Activated gamma-delta T cell treated with anti-CD3 and anti-CD28 coated beads, Interleukin-2, amount 50 U/mL, for 16 hours (primary cell): ENCODE results near the gene PILRB.
"Not testable (repeated sequence)": the region's sequence is repeated elsewhere in the genome, so short reads cannot be mapped to it uniquely, and the experiment has no call there.

Experiments
- DNase-seq: peaks from one replicate; pipeline ENCODE4 v3.0.0-alpha.2; 2020; ENCODE audit warnings: low read depth

Gene PILRB

DNA sequence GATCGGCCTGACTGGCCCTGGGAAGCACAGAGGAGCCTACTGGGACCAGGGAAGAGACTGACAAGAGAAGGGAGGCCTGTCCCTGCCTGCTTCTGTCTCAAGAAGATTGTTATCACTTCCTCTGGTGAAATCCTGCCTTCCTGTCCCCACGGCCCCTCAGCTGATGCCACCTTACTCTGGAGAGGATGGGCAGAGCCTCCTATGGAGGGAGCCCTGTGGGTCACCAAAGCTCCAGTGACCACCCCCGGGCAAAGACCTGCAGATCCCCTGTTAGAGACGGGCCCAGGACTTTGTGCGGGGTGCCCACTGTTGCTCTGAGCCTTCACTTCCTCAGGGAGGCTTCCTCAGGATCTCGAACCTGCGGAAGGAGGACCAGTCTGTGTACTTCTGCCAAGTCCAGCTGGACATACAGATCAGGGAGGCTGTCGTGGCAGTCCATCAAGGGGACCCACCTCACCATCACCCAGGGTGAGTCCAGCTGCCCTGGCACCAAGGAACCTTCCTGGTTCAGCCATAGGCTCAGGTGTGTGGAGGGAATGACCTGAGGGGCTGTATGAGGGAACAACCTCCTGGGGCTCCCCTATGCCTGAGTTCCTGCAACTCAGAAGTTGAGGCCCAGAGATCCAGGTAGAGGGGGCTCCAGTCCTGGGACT lies 1.4 kb upstream of the PILRB start:
- no peak for DNase-seq

DNA sequence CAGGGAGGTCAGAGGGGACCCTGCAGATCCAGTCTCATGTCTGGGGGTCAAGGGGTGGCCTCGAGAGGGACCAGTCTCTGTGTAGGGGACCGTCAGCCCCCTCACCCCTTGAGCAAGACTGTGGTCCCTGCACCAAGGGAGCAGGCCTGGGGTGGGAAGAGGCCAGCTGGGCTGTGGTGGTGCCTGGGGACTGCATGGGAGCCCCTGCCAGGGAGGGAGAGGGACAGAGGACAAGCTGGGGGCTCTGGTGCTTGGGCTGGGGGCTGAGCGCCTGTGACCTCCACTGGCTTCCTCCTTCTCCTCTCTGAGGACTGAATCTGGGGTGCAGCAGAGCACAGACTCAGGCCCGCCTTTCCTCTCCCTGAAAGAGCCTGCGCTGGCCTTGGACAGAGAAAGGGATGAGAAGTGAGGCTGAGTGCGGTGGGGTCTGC lies 771 bp upstream of the PILRB start:
- DNase-seq, result no peak

DNA sequence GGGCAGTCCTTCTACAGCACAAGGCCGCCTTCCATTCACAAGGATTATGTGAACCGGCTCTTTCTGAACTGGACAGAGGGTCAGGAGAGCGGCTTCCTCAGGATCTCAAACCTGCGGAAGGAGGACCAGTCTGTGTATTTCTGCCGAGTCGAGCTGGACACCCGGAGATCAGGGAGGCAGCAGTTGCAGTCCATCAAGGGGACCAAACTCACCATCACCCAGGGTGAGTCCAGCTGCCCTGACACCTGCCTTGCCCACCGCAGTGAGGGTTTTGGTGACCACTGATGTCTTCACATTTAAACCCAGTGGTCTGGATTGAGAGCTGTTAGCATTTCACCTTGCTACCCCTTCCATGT lies 918 bp downstream of the PILRB start:
- no peak for DNase-seq

DNA sequence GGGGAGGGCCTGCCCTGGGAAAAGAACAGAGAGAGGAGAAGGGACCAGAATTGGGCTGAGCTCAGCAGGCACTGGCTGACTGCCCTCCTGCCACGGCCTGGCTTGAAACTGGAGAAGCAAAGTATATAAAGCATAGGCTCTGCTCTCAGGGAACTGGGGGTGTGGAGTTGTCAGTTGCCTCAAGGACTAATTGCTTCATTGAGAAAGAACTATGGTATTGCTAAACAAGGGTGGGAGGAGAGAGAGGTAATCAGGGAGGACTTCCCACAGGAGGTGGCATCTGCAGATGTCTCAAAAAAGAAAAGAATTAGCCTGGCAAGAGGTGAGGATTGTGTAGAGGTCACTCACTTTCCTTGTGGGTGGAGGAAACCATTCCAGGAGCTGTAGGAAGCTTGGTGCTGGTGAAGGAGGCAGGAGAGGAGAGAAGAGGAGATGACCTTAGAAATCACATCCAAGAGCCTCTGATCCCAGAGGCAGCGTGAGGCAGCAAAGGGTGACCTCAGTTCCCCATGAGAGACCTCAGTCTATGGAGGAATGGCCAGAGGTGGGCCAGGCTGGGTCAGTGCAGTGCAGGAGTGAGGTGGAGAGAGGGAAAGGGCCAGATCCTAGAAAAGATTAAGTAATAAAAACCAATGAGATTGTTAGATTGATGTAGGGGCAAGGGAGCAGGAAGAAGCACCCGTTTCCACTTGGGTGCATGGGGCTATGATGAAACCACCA lies 2.4 kb downstream of the PILRB start:
- DNase-seq, result no peak

DNA sequence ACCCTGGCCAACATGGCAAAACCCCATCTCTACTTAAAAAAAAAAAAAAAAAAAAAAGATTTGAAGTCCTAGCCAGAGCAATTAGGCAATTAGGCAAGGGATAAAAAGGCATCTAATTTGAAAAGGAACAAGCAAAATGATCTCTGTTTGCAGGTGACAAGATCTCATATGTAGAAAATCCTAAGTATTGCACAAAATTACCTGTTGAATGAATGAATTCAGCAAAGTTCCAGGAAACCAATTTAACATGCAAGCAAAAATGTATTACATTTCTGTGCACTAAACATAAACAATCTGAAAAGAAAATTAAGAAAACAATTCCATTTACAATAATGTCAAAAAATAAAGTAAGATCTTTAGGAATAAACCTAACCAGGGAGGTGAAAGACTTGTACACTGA lies 5.2 kb downstream of the PILRB start:
- DNase-seq, result no peak

DNA sequence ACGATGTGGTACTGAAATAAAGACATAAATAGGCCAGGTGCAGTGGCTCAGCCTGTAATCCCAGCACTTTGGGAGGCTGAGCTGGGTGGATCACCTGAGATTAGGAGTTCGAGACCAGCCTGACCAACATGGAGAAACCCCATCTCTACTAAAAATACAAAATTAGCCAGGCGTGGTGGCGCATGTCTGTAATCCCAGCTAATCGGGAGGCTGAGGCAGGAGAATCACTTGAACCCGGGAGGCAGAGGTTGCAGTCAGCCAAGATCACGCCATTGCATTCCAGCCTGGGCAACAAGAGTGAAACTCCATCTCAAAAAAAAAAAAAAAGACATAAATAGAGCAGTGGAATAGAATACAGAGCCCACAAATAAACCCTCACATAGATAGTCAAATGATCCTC lies 5.9 kb downstream of the PILRB start:
- DNase-seq, result not testable (repeated sequence)

DNA sequence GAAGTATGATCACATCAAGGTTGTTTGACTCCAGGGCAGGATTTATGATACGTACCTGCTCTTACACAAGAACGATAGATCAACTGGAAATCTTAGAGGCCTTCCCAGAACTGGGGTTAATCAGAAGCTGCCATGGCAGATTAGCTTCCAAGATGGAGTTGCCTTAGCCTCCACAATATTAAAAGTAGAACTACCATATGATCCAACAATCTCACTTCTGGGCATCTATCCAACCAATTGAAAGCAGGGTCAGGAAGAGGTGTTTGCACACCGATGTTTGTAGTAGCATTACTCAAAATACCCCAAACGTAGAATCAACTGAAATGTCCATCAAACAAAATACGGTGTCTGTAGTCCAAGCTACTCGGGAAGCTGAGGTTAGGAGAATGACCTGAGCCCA lies 6.6 kb downstream of the PILRB start:
- no peak for DNase-seq

DNA sequence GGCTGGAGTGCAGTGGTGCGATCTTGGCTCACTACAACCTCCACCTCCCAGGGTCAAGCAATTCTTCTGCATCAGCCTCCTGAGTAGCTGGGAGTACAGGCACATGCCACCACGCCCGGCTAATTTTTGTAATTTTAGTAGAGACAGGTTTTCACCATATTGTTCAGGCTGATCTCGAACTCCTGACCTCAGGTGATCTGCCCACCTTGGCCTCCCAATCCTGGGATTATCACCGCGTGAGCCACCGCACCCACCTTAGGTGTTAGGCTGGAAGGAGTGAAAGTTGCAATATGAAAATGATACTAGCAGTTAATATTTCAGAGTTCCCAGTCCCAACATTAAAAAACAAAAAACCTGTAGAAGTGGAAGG lies 8.1 kb downstream of the PILRB start:
- not testable (repeated sequence) for DNase-seq

DNA sequence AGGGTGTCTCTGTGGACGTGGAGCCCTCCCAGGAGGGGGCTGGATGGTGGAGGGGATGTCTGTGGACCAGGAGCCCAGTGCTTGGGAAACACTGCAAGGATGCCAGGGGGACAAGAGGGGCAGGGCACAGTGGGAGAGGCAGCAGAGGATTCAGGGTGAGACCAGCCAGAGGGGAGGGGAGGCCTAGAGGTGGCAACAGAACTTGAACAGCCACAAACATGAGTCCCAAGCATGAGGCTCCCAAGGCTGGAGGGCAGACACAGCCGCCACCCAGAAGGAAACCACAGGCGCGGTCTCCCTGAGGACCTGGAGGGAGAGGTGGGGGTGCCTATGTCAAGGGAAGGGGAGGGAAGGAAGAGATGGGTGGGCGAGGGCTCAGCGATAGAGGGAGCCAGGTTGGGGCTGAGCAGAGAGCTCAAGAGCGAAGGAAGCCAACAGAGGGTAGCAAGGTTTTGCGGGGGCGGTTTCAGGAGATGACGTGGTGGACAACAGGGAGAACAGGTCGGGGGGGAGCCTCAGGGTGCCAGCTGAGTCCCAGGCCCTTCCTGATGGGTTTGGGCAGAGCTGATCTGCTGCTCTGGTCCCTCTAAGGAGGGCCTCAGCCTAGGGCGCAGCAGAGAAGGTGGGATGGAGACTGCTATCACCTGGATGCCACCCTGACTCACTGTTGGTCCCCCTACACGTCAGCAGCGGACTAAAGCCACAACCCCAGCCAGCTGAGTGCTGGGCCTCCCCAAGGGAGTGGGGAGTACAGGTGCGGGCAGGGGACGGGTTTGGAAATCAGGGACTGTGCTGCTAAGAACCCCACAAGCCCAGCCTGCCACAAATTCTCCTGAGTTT lies 8.7 kb downstream of the PILRB start:
- DNase-seq, result no peak

DNA sequence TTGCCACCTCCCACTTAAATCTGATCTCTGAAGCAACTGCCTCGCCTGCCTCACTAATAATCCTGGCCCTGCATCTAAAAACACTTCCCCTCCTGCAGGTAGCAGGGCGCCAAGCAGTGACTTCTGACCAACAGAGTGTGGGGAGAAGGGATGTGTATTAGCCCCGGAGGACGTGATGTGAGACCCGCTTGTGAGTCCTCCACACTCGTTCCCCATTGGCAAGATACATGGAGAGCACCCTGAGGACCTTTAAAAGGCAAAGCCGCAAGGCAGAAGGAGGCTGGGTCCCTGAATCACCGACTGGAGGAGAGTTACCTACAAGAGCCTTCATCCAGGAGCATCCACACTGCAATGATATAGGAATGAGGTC lies 9.3 kb downstream of the PILRB start:
- no peak for DNase-seq

DNA sequence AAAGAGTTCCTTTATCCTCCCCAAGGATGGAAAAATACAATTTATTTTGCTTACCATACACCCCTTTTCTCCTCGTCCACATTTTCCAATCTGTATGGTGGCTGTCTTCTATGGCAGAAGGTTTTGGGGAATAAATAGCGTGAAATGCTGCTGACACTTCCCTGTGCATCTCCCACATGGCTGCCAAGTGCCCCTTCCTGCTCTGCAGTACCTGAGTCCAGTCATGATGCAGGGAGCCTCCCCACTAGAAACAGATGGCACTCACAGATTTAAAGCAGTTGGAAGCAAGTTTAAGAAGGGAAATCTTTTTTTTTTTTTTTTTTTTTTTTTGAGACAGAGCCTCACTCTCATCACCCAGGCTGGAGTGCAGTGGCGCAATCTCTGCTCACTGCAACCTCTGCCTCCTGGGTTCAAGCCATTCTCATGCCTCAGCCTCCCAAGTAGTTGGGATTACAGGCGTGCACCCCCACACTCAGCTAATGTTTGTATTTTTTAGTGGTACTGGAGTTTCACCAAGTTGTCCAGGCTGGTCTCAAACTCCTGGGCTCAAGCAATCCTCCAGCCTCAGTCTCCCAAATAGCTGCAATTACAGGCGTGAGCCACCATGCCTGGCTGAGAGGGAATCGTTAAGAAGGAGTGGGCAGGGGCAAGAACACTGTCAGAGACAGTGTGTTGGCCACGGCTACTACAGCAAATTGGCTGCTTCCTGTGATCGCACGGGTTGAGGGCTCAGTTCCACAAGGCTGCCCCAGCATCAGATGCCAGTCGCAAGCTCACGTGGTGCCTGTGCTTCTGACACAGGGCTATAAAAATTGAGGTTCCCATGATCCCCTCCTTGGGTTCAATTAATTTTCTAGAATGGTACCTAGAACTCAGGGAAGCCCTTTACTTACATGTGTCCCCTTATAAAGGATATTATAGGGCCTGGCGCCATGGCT lies 10.0 kb downstream of the PILRB start:
- no peak for DNase-seq

DNA sequence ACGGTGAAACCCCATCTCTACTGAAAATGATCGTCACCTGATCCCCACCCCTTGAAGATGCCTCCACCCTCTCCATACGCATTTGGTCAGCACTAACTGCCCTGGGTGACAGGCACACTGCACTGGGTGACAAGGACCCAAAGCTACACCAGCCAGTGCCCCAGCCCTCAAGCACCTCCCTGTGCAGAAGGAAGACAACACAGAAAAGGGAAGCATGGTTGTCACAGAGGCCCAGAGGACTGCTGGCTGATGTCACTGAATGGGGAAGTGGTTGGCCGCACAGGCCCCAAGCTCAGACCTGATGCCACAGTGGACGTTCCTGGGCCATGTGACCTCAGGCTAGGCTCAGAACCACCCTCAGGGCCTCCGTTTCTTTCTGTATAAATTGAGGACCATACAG lies 11.2 kb downstream of the PILRB start:
- DNase-seq, result no peak

DNA sequence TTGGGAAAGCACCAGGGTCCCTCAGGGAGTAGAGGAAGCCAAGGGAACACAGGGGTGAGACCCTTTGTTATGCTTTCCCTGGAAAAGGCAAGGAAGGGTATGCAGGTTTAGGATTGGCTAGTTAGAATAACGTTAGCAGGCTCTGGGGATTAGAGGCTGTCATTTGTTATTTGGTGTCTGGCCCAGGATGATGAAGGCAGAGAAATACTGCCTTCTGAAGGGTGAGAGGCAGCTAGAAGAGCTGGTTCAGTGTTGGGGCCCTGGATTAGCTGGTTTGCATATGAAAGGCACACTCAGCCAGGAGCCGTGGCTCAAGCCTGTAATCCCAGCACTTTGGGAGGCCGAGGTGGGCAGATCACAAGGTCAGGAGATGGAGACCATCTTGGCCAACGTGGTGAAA lies 12.4 kb downstream of the PILRB start:
- no peak for DNase-seq

DNA sequence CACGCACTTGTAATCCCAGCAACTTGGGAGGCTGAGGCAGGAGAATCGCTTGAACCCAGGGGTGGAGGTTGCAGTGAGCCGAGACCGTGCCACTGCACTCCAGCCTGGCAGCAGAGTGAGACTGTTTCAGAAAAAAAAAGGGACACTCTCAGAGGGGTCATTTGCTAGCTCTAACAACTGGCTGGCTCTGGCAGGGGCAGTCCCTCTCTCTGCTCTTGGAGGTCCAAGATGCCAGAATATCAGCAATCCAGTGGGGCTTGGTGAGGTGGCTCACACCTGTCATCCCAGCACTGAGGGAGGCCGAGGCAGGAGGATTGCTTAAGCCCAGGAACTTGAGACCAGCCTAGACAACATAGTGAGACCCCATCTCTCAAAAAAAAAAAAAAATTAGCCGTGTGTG lies 12.8 kb downstream of the PILRB start:
- no peak for DNase-seq

DNA sequence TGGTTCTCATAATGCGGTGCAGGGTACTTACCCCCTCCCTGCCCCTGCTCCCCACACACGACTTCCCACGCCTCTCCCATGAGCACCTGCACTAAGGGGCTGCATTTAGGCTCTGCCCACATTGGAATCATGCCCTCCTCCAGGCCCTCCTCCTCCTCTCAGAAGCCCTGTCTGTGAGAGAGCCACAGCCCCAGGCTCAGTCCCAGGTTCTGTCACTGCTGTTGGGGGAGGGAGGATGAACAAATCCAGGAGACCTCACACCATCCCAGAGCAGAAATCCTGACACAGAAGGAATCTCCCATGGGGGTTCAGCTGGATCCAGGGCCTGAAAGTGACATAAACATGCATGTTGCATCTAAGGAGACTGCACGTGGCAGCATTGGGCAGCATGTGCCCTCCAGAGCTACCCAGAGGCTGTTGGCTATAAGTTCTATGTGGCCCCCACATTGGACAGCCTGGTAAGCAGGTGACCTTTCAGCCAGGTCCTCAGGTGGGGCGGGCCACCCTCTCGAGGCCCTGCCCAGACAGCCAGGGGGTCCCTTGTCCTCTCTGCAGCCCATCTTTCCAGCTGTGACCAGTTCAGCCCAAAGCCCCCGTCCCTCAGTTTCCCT lies 13.7 kb downstream of the PILRB start:
- DNase-seq, result no peak

DNA sequence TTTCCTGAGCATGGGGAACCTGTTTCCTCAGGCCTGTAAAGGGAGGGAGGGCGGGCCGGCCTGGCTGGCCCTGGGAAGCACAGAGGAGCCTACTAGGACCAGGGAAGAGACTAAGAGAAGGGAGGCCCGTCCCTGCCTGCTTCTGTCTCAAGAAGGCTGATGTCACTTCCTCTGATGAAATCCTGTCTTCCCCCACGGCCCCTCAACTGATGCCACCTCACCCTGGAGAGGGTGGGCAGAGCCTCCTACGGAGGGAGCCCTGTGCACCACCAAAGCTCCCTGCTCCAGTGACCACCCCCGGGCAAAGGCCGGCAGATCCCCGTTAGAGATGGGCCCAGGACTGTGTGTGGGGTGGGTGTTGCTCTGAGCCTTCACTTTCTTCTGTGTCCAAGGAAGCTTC lies 14.3 kb downstream of the PILRB start:
- DNase-seq, result no peak

DNA sequence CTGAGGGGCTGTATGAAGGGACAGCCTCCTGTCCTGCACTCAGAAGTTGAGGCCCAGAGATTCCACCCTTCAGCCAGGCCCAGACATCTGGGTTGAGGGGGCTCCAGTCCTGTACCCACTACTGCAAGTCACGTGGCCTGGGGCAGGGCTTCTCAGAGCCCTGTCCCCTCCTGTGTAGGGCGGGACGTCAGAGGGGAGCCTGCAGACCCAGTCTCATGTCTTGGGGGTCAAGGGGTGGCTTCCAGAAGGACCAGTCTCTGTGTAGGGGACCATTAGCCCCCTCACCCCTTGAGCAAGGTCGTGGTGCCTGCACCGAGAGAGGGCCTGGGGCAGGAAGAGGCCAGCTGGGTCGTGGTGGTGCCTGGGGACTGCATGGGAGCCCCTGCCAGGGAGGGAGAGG lies 14.8 kb downstream of the PILRB start:
- DNase-seq, result no peak

DNA sequence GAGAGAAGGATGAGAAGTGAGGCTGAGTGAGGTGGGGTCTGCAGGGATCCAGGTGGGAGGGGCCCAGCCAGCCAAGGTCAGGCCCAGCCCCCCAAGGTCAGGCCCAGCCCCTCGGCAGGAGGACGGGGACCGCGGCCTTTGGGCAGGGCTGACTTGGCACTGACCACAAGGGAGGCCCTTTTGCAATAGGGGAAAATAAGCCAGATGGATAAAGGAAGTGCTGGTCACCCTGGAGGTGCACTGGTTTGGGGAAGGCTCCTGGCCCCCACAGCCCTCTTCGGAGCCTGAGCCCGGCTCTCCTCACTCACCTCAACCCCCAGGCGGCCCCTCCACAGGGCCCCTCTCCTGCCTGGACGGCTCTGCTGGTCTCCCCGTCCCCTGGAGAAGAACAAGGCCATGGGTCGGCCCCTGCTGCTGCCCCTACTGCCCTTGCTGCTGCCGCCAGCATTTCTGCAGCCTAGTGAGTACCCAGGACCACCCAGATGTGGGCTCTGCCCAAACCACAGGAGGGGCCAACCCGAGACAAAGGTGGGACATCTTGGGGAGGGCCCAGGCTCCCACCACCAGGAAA lies 15.4 kb downstream of the PILRB start, which contains the start of gene PILRA:
PILRA (plus strand) TSS at position 227 of the 571 bp plus-strand sequence; CDS start at position 397, 170 bp downstream.
- no peak for DNase-seq

DNA sequence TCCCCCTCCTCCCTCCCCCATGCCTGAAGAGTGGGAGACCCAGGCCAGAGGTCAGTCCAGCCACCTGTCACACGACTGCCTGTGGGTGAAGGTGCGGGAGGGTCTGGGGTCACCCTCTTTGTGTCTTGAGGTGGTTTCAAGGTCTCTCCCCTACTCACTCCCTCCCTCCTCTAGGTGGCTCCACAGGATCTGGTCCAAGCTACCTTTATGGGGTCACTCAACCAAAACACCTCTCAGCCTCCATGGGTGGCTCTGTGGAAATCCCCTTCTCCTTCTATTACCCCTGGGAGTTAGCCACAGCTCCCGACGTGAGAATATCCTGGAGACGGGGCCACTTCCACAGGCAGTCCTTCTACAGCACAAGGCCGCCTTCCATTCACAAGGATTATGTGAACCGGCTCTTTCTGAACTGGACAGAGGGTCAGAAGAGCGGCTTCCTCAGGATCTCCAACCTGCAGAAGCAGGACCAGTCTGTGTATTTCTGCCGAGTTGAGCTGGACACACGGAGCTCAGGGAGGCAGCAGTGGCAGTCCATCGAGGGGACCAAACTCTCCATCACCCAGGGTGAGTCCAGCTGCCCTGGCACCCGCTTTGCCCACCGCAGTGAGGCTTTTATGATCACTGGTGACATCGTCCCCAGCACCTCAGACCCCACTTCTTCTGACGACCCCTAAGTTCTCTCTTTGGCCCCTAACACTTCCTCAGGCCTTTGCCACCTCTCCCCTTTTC lies 16.1 kb downstream of the PILRB start:
- not testable (repeated sequence) for DNase-seq

DNA sequence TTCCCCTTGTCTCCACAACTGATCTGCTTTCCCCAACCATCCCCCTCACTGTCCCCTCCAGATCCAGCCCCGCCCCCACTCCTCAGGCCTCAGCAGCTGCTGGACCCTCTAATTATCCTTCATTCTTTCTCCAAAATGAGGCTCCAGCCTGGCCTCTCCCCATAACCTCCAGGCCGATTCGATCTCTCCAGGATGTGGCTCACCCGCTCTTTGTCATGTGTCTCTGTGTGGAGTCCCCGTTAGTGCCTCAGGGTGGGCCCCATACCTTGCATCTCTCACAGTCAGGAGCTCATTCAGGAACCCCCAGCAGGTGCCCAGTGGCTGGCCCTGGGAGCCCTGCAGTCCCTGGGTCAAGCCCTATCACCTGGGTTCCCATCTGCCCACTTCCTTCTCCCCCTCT lies 16.7 kb downstream of the PILRB start:
- DNase-seq, result no peak

DNA sequence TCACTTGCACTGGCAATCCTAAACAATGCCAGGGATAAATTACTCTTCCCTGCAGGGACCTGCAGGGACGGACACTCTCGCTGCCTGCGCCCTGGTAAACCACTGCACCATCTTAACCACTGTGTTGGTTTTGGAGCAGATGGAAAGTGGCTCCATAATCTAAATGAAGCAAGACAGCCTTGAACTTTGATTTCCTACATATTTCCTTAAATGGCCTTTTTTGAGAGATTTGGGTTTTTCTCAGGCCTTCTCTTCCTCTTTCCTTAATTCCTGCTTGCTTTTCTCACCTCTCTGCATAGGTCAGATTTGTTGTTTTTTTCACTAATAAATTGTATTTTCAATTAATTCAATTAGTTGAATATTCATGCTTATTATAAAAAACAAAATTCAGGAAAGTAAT lies 18.1 kb downstream of the PILRB start:
- DNase-seq, result no peak
